IMR-90 (cell line): ENCODE results near the gene ABCC9. TPM values are rescaled to one million over a fixed set of nuclear protein-coding genes. Genes with fewer than 3 reads are reported as not detected.

Experiments
- ATAC-seq: fragments of 200-7000 bp; cut with Tn5 transposase; 2 replicates; pipeline ENCODE4 v1.9.1; 2020; ENCODE audit warnings: low read depth, mild to moderate bottlenecking, moderate library complexity
- BruUV-seq: library from RNA; stranded (reverse); fragments of 400-500 nt; replicated peaks from 2 replicates; lab custom pipeline; 2021; lab: Mats Ljungman, UMichigan
- CTCF ChIA-PET: fragments of 300-600 bp; formaldehyde crosslinking; extraction: SDS; loops from one replicate; lab custom pipeline; 2021; ENCODE audit warnings: antibody characterized with exemption; lab: Yijun Ruan, JAX
- POLR2A ChIA-PET: fragments of 300-600 bp; sonication (Branson Sonifier 250); formaldehyde crosslinking; loops from one replicate; lab custom pipeline; 2022; ENCODE audit warnings: antibody characterized with exemption; ENCODE audit not compliant: unreplicated experiment; lab: Charles Lee
- DNase-seq: peaks from one replicate; pipeline ENCODE4 v3.0.0; 2013
- H2AFZ ChIP-seq: replicated peaks from 2 replicates; pipeline ENCODE3; 2013; ENCODE audit warnings: low read length, mild to moderate bottlenecking; ENCODE audit not compliant: poor library complexity
- H2AK5ac ChIP-seq: 2 replicates; pipeline ENCODE4 v1.6.1; 2013; ENCODE audit warnings: low read depth, low read length, inconsistent platforms
- H2AK9ac ChIP-seq: replicated peaks from 2 replicates; pipeline ENCODE3; 2013; ENCODE audit warnings: mild to moderate bottlenecking, low read depth, low read length, moderate library complexity; ENCODE audit not compliant: poor library complexity
- H2BK120ac ChIP-seq: 2 replicates; pipeline ENCODE4 v1.6.1; 2013; ENCODE audit warnings: low read depth, low read length, inconsistent platforms
- H2BK15ac ChIP-seq: 3 replicates; pipeline ENCODE4 v1.6.1; 2013; ENCODE audit warnings: low read depth, low read length, inconsistent platforms
- H2BK20ac ChIP-seq: 2 replicates; pipeline ENCODE4 v1.6.1; 2013; ENCODE audit warnings: low read depth, mild to moderate bottlenecking, inconsistent platforms, low read length, moderate library complexity
- H2BK5ac ChIP-seq: 2 replicates; pipeline ENCODE4 v1.6.1; 2013; ENCODE audit warnings: mild to moderate bottlenecking, low read depth, low read length, inconsistent platforms; ENCODE audit not compliant: poor library complexity, severe bottlenecking
- H3K14ac ChIP-seq: replicated peaks from 2 replicates; pipeline ENCODE4 v1.6.1; 2013; ENCODE audit warnings: low read depth, low read length, inconsistent platforms
- H3K18ac ChIP-seq: 2 replicates; pipeline ENCODE4 v1.6.1; 2013; ENCODE audit warnings: low read depth, low read length, control low read depth
- H3K23ac ChIP-seq: 2 replicates; pipeline ENCODE4 v1.6.1; 2013; ENCODE audit warnings: low read depth, low read length, inconsistent platforms
- H3K27ac ChIP-seq: 2 replicates; pipeline ENCODE4 v1.5.1; 2013; ENCODE audit warnings: mild to moderate bottlenecking, control low read depth, low read length; ENCODE audit not compliant: insufficient read depth
- H3K27me3 ChIP-seq: 2 replicates; pipeline ENCODE4 v1.6.1; 2013; ENCODE audit warnings: low read length; ENCODE audit not compliant: control insufficient read depth, insufficient read depth
- H3K36me3 ChIP-seq: 2 replicates; pipeline ENCODE4 v1.6.1; 2013; ENCODE audit warnings: low read length, mixed read lengths; ENCODE audit not compliant: control insufficient read depth, insufficient read depth
- H3K4ac ChIP-seq: 2 replicates; pipeline ENCODE4 v1.6.1; 2013; ENCODE audit warnings: low read depth, low read length, inconsistent platforms
- H3K4me1 ChIP-seq: 2 replicates; pipeline ENCODE4 v1.6.1; 2013; ENCODE audit warnings: low read length, mixed read lengths; ENCODE audit not compliant: control insufficient read depth, insufficient read depth
- H3K4me2 ChIP-seq: 2 replicates; pipeline ENCODE4 v1.6.1; 2013; ENCODE audit warnings: low read depth, mild to moderate bottlenecking, control low read depth, low read length, moderate library complexity
- H3K4me3 ChIP-seq: 2 replicates; pipeline ENCODE4 v1.5.1; 2013; ENCODE audit warnings: low read depth, mild to moderate bottlenecking, control low read depth, low read length, moderate library complexity; ENCODE audit not compliant: insufficient read depth
- H3K56ac ChIP-seq: 2 replicates; pipeline ENCODE4 v1.6.1; 2013; ENCODE audit warnings: low read length, inconsistent platforms; ENCODE audit not compliant: insufficient read depth; ENCODE audit errors: extremely low read depth
- H3K79me1 ChIP-seq, 2 experiments: 2 replicates each; pipeline ENCODE4 v1.6.1; 2013; ENCODE audit warnings: low read length in 2 of 2, inconsistent platforms in 1 of 2, low read depth in 1 of 2
- H3K9ac ChIP-seq: 2 replicates; pipeline ENCODE4 v1.6.1; 2013; ENCODE audit warnings: low read depth, low read length, control low read depth
- H3K9me1 ChIP-seq: 2 replicates; pipeline ENCODE4 v1.6.1; 2013; ENCODE audit warnings: low read length, inconsistent platforms; ENCODE audit not compliant: insufficient read depth
- H3K9me3 ChIP-seq: 2 replicates; pipeline ENCODE4 v1.6.1; 2013; ENCODE audit warnings: low read length; ENCODE audit not compliant: control insufficient read depth, insufficient read depth
- H4K20me1 ChIP-seq: 2 replicates; pipeline ENCODE4 v1.6.1; 2013; ENCODE audit warnings: low read length, inconsistent platforms; ENCODE audit not compliant: insufficient read depth
- H4K5ac ChIP-seq: 2 replicates; pipeline ENCODE4 v1.6.1; 2013; ENCODE audit warnings: mild to moderate bottlenecking, low read depth, low read length, control low read depth
- H4K8ac ChIP-seq, 2 experiments: 2 replicates each; pipeline ENCODE4 v1.6.1; 2013; ENCODE audit warnings: low read depth in 2 of 2, low read length in 2 of 2, control low read depth in 1 of 2, inconsistent platforms in 1 of 2
- H4K91ac ChIP-seq: 2 replicates; pipeline ENCODE4 v1.6.1; 2013; ENCODE audit warnings: low read depth, low read length, inconsistent platforms; ENCODE audit not compliant: insufficient read depth
- BHLHE40 ChIP-seq: fragments of 150-350 bp; IDR thresholded peaks from 2 replicates; pipeline ENCODE4 v1.6.1; 2016; ENCODE audit warnings: mild to moderate bottlenecking, low read depth, low read length
- CEBPB ChIP-seq: IDR thresholded peaks from 2 replicates; pipeline ENCODE4 v1.6.1; 2012; ENCODE audit warnings: low read depth, low read length, improper control_type of control experiment
- CHD1 ChIP-seq: IDR thresholded peaks from 2 replicates; pipeline ENCODE4 v1.6.1; 2012; ENCODE audit warnings: low read depth, low read length, improper control_type of control experiment
- CTCF ChIP-seq: conservative IDR thresholded peaks from 2 replicates; pipeline ENCODE4 v1.5.1; 2012; ENCODE audit warnings: mild to moderate bottlenecking, low read depth, low read length, improper control_type of control experiment
- ELK1 ChIP-seq: fragments of 150-350 bp; IDR thresholded peaks from 2 replicates; pipeline ENCODE4 v1.6.1; 2016; ENCODE audit warnings: low read depth, mild to moderate bottlenecking, low read length, moderate library complexity, borderline replicate concordance
- FOS ChIP-seq: fragments of 150-350 bp; IDR thresholded peaks from 2 replicates; pipeline ENCODE4 v1.6.1; 2016; ENCODE audit warnings: low read depth, low read length
- MAFK ChIP-seq: IDR thresholded peaks from 2 replicates; pipeline ENCODE4 v1.6.1; 2012; ENCODE audit warnings: low read depth, low read length, improper control_type of control experiment
- MAZ ChIP-seq: IDR thresholded peaks from 2 replicates; pipeline ENCODE4 v1.6.1; 2012; ENCODE audit warnings: low read depth, mild to moderate bottlenecking, low read length, improper control_type of control experiment, moderate library complexity, borderline replicate concordance
- MXI1 ChIP-seq: IDR thresholded peaks from 2 replicates; pipeline ENCODE4 v1.6.1; 2012; ENCODE audit warnings: low read depth, mild to moderate bottlenecking, low read length, moderate library complexity, borderline replicate concordance
- NFE2L2 ChIP-seq: fragments of 150-350 bp; IDR thresholded peaks from 2 replicates; pipeline ENCODE4 v1.6.1; 2016; ENCODE audit warnings: low read depth, mild to moderate bottlenecking, low read length
- POLR2A ChIP-seq: IDR thresholded peaks from 2 replicates; pipeline ENCODE4 v1.6.1; 2012; ENCODE audit warnings: mild to moderate bottlenecking, low read depth, low read length
- RAD21 ChIP-seq: IDR thresholded peaks from 2 replicates; pipeline ENCODE4 v1.6.1; 2012; ENCODE audit warnings: low read length, improper control_type of control experiment
- RCOR1 ChIP-seq: IDR thresholded peaks from 2 replicates; pipeline ENCODE4 v1.6.1; 2012; ENCODE audit warnings: mild to moderate bottlenecking, low read length, improper control_type of control experiment; ENCODE audit not compliant: insufficient replicate concordance
- RFX5 ChIP-seq: IDR thresholded peaks from 2 replicates; pipeline ENCODE4 v1.8.0; 2012; ENCODE audit warnings: low read depth, mild to moderate bottlenecking, low read length, moderate library complexity
- SMC3 ChIP-seq: fragments of 150-350 bp; IDR thresholded peaks from 2 replicates; pipeline ENCODE4 v1.6.1; 2016; ENCODE audit warnings: low read depth, mild to moderate bottlenecking, antibody characterized with exemption, low read length, moderate library complexity
- USF2 ChIP-seq: fragments of 150-350 bp; IDR thresholded peaks from 2 replicates; pipeline ENCODE4 v1.6.1; 2017; ENCODE audit warnings: mild to moderate bottlenecking, antibody characterized with exemption, low read length, low read depth
- WGBS, 2 experiments: methylation state at CpG; one replicate each; pipeline versions ENCODE4 v1.1.5 to v1.1.7; 2013; ENCODE audit warnings: missing lambda C conversion rate in 2 of 2; ENCODE audit not compliant: insufficient read length in 1 of 2; ENCODE audit errors: extremely low coverage in 2 of 2; 5-methylcytosine and 5-hydroxymethylcytosine counted together
- dilution Hi-C: fragments of 300-500 bp; cut with HindIII; formaldehyde crosslinking; loops from one replicate; pipeline ENCODE4 v1.14.3; 2018; ENCODE audit warnings: low sequenced_read_pairs; ENCODE audit not compliant: unreplicated experiment
- in situ Hi-C: fragments of 300-500 bp; cut with MboI; formaldehyde crosslinking; loops from 3 replicates; pipeline ENCODE4 v1.14.3; 2019; ENCODE audit warnings: low sequenced_read_pairs, inconsistent platforms, mixed read lengths
- intact Hi-C: fragments of 100-400 bp; cut with micrococcal nuclease; formaldehyde crosslinking; loops from 2 replicates; pipeline ENCODE4 v1.10.0; 2022
- polyA plus RNA-seq, 3 experiments: library from polyadenylated mRNA; depleted of rRNA; stranded (reverse); fragments of >200 nt; gene quantifications; 2 replicates each; pipeline ENCODE4 v1.2.3, GENCODE V29; 2012; ENCODE audit warnings: low replicate concordance in 1 of 3
- total RNA-seq: library from RNA; depleted of rRNA; stranded (reverse); fragments of >200 nt; gene quantifications from 2 replicates; pipeline ENCODE4 v1.2.3, GENCODE V29; 2012

The ABCC9 gene
- total and polyA plus RNA-seq, 2 of the 4 experiments (the other 2 are of a cell fraction), result 1.2 to 6.6 TPM

- H4K8ac ChIP-seq, result no peak overlapping the region
- no peak overlapping the region for H3K14ac ChIP-seq
- dilution Hi-C loops (no loop called here), intact Hi-C loops (no loop called here), in situ Hi-C loops (no loop called here)
- no peak overlapping the region for H2BK120ac ChIP-seq
- no peaks in the 10 kb centered on the region for H3K27me3 ChIP-seq
- CTCF ChIA-PET, result interaction anchor here (0.6 to 0.9 kb wide), 3 partner anchors 119 to 191 kb away, joined by 3 to 5 read pairs (median 3); partner anchors contain the start of gene ABCC9
- H3K9me3 ChIP-seq, result no peaks in the 10 kb centered on the region
- H3K27ac ChIP-seq, result no peak overlapping the region
- DNase-seq (peak; percentile 74), ATAC-seq (peak; percentile 59)
- H2AFZ ChIP-seq, result no peak overlapping the region
- H3K4me3 ChIP-seq, result no peak overlapping the region
- WGBS, 2 experiments, result no CpG with 5 or more reads among the region's 4 CpGs
- H2AK5ac ChIP-seq, result no peak overlapping the region
- H3K56ac ChIP-seq, result no peak overlapping the region
- no peak overlapping the region for H2BK5ac ChIP-seq
- no peak overlapping the region for H3K18ac ChIP-seq
- POLR2A ChIA-PET, result interaction anchor here (0.7 kb wide), 1 partner anchor 13 kb away, joined by 6 read pairs; no protein-coding TSS in a partner anchor
- H4K5ac ChIP-seq, result no peak overlapping the region
- no peak overlapping the region for H2BK15ac ChIP-seq
- no peak overlapping the region for H2BK20ac ChIP-seq
- H4K91ac ChIP-seq, result no peak overlapping the region
- no peak overlapping the region for H3K9ac ChIP-seq
- H3K4me2 ChIP-seq, result no peak overlapping the region
- no peaks in the 10 kb centered on the region for H3K79me1 ChIP-seq
- H3K4me1 ChIP-seq, result no peaks in the 10 kb centered on the region
- no peak overlapping the region for H2AK9ac ChIP-seq
- H3K9me1 ChIP-seq, result no peaks in the 10 kb centered on the region
- no peak overlapping the region for H3K4ac ChIP-seq
- BruUV-seq, result no TSS peak
- no peaks in the 10 kb centered on the region for H3K36me3 ChIP-seq
- H4K20me1 ChIP-seq, result no peaks in the 10 kb centered on the region
- no peak for TF ChIP-seq CHD1
- TF ChIP-seq BHLHE40, result no peak
- no peak for TF ChIP-seq CTCF
- no peak for TF ChIP-seq MAFK
- no peak for TF ChIP-seq ELK1
- TF ChIP-seq FOS, result no peak
- no peak for TF ChIP-seq SMC3
- TF ChIP-seq MXI1, result no peak
- no peak for TF ChIP-seq RAD21
- no peak for TF ChIP-seq MAZ
- no peak for TF ChIP-seq RFX5
- no peak for TF ChIP-seq POLR2A
- TF ChIP-seq CEBPB, result no peak
- TF ChIP-seq USF2, result no peak
- no peak for TF ChIP-seq RCOR1
- TF ChIP-seq NFE2L2, result no peak
- H3K23ac ChIP-seq, result no peak overlapping the region
These were observed 189.7 kb downstream of the ABCC9 start for GRCh38 chr12:21751517-21751916.
